Stimulated activated CD8-positive, alpha-beta memory T cell treated with anti-CD3 and anti-CD28 coated beads, Interleukin-12 subunit alpha, Interleukin-12 subunit beta, amount 100 ng/mL, for 24 hours (primary cell): ENCODE measurements around the gene VANGL1.

Source experiments
- DNase-seq: peaks from one replicate; pipeline ENCODE4 v3.0.0-alpha.2; 2020; ENCODE audit errors: extremely low read depth

The VANGL1 gene

DNA sequence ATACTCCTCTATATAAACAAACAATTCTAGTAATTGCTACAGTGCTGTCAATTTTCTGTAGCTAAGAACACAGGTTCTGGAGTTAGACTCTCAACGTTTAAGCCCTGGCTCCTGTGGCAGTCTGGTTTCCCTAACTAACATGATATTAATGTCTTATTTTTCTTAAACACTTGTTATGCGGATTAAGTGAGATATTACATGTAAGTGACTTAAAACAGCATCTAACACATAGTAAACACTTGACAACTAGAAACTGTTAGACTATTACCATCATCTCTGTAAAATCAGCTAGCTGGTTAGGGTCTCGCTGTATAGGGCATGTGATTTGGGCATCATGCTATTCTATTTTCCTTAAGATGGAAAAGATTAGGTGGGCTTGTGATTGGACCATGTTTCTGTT is 2.3 kb downstream of the VANGL1 start:
- no peak for DNase-seq

- DNase-seq: no peak
These were observed 5.3 kb downstream of the VANGL1 start for GRCh38 chr1:115647047-115647446.

GRCh38 chr1:115647507-115647906 is 5.7 kb downstream of the VANGL1 start:
- no peak for DNase-seq

DNA sequence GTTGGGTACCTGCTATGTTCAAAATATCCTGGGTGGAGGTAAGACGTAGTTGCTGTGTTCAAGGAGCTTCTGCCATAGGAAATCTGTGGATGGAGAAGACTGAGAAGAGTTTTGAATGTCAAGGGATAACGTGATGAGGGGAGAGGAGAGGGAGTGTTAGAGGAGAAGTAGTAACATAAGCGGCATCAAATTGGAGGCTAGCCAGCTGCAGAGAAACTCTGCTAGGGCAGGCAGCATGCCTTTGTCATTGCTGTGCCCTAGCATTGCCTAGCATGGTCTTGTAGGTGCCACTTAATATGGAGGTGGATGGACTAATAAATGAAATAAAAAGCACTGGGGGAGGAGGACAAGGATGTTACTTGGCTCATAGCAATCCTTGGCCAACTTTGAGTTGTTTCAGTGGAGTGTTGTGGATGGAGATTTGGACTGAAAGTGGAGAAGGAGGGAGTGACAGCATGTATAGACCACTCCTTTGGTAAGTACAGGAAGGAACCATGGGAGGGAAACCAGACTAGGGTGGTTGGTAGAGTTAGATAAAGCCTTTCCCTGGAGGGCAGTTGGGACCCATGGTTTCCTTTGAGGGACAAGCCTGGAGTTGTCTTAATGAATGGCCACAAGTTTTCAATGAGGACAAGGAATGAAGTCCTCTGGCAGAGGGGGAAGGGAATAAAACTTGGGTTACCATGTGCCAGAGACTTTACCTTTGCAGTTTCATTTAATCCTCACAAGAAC is 6.3 kb downstream of the VANGL1 start:
- DNase-seq: no peak

DNA sequence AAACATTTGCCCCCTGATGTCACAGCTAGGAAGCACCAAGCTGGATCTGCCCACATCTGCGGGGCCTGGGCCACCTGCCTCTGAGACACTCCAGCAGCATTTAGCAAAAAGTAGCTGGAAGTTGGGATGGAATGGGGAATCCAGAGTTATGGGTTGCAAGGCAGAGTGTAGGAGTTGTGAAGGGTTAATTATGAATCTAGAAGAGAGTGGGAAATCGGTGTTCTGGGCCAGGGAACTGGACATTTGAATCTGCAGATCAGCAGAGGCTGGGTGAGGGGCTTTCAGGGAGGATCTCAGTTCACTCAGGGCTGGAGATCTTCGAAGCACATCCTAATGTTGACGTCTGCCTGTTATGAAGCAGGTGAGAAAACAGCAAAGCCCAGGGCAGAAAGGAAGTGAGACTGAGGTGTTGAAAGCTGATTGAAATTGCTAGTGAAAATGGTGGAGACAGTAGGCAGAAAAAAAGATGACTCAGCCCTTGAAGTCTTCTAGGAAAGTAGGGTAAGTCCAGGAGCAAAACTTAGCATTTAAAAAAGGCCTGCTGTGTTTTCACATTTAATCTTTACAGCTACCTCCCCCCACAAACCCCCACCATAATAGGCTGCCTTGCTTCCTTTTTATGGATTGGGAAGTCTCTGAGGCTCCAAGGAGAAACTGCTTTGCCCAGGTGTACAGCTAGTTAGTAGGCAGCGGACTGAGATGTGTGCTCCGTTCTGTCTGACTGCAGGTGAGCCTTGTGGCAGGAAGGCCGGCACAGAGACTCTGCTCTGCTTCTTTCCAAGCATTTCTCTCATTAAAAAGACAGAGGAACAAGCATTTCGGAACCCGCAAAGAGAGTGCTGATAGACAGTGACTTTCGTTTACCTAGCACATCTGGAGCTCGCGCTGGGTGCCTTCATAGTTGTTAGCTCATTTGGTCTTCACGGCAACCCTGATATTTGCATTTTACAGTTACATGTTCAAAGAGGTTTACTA is 7.2 kb downstream of the VANGL1 start:
- no peak for DNase-seq

GRCh38 chr1:115649964-115650363 is 8.2 kb downstream of the VANGL1 start:
- DNase-seq: no peak

- no peak for DNase-seq
These were observed 9.2 kb downstream of the VANGL1 start for GRCh38 chr1:115650961-115651360.

- DNase-seq: no peak
These were observed 9.6 kb downstream of the VANGL1 start for GRCh38 chr1:115651391-115651790.

DNA sequence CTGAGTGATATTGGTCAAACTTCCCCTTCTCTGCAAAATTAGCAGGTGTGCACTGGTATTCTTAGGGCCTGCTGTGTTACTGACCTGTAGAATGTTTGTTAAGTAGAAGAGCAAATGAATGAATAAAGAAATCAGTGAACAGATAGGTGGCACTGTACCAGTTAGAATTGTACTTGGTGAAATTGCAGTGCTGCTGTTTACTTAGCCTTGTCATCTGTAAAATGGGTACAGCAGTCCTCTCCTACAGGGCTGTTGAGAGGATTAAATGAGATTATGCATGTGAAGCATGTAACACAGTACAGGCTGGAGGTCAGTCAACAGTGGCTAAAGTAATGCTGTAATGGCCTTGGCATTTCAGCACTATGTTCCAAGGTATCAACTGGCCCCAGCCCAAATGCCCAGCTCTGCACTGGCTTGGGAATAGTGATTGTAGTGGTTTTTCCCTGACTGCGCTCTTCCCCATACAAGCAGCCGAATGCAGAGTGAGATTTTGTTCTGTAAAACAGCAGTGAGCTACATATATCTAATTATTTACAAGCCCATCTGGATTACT is 10.5 kb downstream of the VANGL1 start:
- no peak for DNase-seq

DNA sequence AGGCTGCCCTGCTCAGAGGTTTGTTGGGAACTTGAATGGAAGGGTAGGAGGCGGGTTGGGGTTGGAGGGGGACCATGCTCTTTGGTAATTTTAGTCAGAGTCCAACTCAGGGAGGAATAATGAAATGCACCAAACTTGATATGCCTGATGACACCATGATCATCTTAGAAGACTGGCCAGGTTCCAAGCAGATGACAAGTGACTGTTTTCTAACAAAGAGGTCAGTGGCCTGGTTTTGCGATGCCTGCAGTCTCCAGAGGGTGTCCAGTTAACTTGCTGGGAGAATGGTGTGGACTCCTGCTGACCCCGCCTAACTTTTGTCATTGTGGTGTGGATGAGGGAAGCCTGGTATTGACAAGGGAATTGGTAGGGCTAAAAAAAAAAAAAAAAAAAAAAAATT is 12.4 kb downstream of the VANGL1 start:
- DNase-seq: no peak

- DNase-seq: no peak
These were observed 13.0 kb downstream of the VANGL1 start for GRCh38 chr1:115654663-115655305.

- DNase-seq: no peak
These were observed 13.5 kb downstream of the VANGL1 start for GRCh38 chr1:115655306-115655663.

DNA sequence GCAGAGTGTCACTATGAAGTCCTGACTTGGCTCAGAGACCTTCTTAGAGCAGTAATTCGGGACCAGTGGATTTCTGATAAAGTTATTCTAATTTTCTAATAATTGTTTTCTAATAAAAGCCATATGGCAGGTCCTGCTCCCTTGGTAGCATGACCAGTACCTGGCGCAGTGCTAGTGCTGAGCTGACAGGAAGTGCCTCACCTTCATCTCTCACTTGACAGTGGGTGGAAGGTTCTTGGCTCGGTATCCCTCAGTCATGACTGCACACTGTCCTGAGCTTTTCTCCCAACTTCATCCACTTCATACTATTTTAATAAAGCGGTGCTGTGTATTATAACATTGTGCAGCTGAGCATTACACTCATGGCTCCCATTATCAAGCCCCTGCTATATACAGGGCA is 14.1 kb downstream of the VANGL1 start:
- DNase-seq: no peak

DNA sequence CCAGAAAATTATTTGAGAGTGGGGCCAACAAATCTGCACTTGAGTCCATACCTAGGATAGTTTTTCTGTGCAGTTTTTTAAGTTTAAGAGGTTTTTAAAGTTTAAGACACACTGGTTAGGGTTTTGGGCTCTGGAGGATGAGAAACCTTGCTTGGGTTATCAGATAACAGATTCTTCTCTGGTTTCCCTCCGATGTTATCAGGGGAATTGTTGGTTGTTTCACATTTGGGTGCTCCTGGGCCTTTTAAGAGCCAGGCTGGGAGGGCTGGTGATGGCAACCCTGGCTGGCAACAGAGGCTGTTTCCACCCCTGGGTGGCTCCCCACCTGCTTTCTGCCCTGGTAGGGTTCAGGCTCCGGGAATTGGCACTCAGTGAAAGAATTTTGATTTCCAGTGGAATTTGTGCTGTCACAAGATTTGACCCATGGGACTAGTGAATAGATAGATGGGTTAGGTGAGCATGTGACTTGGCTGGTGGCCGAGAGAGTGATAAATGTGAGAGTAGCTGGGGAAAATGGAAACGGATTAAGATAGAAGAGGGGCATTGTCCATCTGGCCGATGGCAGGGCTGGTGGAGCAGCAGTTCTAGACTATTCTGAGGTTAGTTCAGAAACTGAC is 14.8 kb downstream of the VANGL1 start:
- DNase-seq: no peak

DNA sequence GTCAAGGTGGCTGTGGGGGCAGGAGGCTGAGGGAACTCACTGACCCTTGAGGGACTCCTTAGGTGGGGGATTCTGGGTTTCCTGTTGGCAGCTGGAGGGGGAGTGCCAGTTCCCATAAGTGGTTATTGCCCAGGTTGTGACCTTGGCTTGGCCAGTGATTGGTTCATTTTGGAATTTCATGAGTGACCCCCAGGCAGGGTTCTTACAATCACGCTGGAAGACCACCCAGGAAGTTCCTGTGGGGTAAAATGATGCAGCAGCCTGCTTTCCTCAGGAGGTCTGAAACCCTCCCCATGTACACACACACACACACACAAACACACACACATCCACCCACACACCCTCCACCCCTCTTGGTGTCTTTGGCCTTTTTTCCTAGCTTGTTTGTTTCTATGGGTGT is 16.9 kb downstream of the VANGL1 start:
- no peak for DNase-seq

DNA sequence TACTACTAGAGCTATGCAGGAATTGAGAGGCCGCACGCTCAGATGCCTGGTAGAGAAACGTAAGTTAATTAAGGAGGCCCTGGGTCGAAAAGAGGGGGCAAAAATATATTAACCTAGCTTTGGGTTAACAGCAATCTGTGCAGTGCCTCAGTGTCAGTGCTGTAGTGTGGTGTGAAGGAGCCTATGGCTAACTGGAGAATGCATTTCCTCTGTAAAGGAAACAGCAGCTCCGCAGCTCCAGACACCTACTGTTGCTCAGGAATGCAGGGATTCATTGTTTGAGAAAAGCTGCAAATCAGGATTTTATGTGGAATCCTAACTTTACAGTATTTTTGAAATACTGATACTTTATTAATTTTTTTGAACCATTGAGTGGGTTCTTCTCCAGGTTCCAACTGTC is 18.4 kb downstream of the VANGL1 start:
- no peak for DNase-seq

DNA sequence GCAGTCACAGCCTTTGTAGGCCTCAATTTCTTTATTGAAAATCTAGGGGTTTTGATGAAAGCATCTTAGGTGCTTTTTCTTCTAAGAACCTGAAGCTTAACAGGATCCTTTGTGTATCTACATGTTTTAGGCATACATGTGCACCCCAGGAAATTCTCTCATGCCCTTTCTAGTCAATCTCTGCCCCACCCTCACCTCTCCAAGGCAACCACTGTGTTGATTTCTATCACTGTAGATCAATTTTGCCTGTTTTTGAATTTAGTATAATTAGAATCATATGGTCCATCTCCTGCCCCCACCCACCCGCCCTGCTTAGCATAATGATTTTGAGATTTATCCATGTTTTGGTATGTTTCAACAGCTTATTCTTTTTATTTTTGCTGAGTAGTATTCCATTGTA is 19.4 kb downstream of the VANGL1 start:
- DNase-seq: no peak

GRCh38 chr1:115665319-115666096 is 23.7 kb downstream of the VANGL1 start:
- DNase-seq: no peak

DNA sequence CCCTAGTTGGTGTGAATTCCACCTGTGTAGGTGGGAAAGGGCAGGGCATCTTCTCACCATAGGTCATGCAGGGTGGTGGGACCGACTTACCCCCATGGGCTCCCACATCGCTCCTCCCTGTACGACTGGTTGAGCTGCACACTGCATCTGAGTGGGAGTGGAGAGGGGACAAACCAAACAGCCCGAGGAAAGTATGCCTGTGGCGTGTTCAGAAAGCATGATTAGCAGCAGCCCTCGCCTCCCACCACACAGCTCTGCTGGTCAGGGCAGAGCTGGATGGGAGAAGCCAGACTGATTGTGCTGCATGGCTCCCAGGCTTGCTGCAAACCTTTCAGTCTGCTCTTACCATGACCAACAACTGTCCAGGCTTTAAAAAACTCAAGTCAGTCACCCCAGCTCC is 24.4 kb downstream of the VANGL1 start:
- DNase-seq: no peak

- no peak for DNase-seq
These were observed 24.9 kb downstream of the VANGL1 start for GRCh38 chr1:115666702-115667101.

- no peak for DNase-seq
These were observed 26.8 kb downstream of the VANGL1 start for GRCh38 chr1:115668579-115668978.
